Esophagus squamous epithelium (tissue), 5 donors: ENCODE measurements around the gene ZNF43. TPM values are rescaled to one million over a fixed set of nuclear protein-coding genes. Genes with fewer than 3 reads are reported as not detected.
"Not testable (repeated sequence)": the region's sequence is repeated elsewhere in the genome, so short reads cannot be mapped to it uniquely, and the experiment has no call there.

Experiments used
- DNase-seq: peaks from one replicate; lab custom pipeline; 2025; lab: John Stamatoyannopoulos, UW
- H3K27ac ChIP-seq, 4 donors: fragments of 200-600 bp; sonication (generic); one replicate each; pipeline ENCODE4 v1.5.1; 2016 to 2019; ENCODE audit warnings: mild to moderate bottlenecking in 1 of 4
- H3K27me3 ChIP-seq, 4 donors: fragments of 200-600 bp; sonication (generic); 1 replicate in 3 of 4; 2 replicates in 1 of 4; pipeline versions ENCODE4 v1.5.1 to v1.6.0; 2017 to 2021; ENCODE audit warnings: antibody characterized with exemption in 1 of 4
- H3K36me3 ChIP-seq, 3 donors: fragments of 200-600 bp; sonication (generic); one replicate each; pipeline ENCODE4 v1.5.1; 2016 to 2019
- H3K4me1 ChIP-seq, 3 donors: fragments of 200-600 bp; sonication (generic); one replicate each; pipeline ENCODE4 v1.5.1; 2017 to 2019
- H3K4me3 ChIP-seq, 4 donors: fragments of 200-600 bp; sonication (generic); 1 replicate in 3 of 4; 2 replicates in 1 of 4; pipeline ENCODE4 v1.5.1; 2016 to 2019; ENCODE audit warnings: mild to moderate bottlenecking in 2 of 4, moderate library complexity in 1 of 4
- H3K9me3 ChIP-seq, 3 donors: fragments of 200-600 bp; sonication (generic); one replicate each; pipeline ENCODE4 v1.5.1; 2016 to 2019
- POLR2A ChIP-seq, 4 donors: fragments of 450-650 bp; IDR thresholded peaks; one replicate each; pipeline ENCODE4 v1.6.1; 2017; ENCODE audit warnings: antibody characterized with exemption in 4 of 4, mild to moderate bottlenecking in 4 of 4, moderate library complexity in 3 of 4
- WGBS, 2 donors: methylation state at CpG; one replicate each; pipeline ENCODE4 v1.1.5; 2018; 5-methylcytosine and 5-hydroxymethylcytosine counted together
- intact Hi-C: fragments of 100-400 bp; cut with DNase I; formaldehyde crosslinking; loops from one replicate; pipeline ENCODE4 v1.15.0; 2022
- total RNA-seq, 4 donors: library from RNA; depleted of rRNA; stranded (reverse); fragments of >200 nt; gene quantifications; one replicate each; pipeline ENCODE4 v1.1.0, GENCODE V29; 2016
- TF ChIP-seq, protein P1 (sequence below), 6 experiments: fragments of 450-650 bp in 4 of 6; fragments of 200-600 bp in 2 of 6; sonication (generic) in 2 of 6; IDR thresholded peaks; one replicate each; pipeline ENCODE4 v1.5.1; 2016 to 2019; ENCODE audit warnings: antibody characterized with exemption in 6 of 6, mild to moderate bottlenecking in 4 of 6, moderate library complexity in 4 of 6
- donor health status: DM: yes; HTN: yes; CAD: no.

Gene ZNF43
- 1 to 10 TPM; 2.7 to 9.9 (median 4.0) TPM for total RNA-seq

DNA sequence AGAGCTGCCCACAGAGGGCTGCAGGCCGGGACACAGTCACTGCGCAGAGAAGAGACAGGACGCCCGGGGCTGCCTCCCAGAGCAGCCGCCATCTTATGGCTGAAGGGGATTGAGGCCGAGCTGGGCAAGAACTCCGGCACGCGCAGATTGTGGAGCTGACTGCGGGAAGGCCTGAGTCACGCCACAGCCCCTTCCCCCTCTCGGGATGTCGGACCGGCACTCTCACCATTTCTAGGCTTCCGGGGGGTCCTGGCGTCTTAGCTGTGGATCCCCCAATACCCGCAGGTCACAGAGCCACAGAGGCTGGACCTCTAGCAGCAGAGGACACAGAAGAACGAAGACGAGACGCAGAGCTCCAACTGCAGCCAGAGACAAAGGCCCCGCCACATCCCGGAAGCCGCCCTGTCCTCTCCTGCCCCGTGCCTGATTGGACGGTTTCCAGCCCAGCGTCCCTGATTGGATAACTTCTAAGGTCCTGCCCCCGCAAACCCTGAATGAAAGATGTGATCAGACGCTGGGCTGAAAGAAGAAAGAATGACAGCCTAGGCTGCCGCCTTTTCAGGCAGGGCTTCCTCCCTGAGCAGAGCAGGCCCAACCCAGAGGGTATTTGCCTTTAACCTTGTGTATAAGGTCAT is at the start of gene ZNF43:
TSS of gene ZNF43 (minus strand) at position 373 of the 635 bp plus-strand sequence. CDS start at position 229, 144 bp downstream.
- Histone ChIP-seq H3K4me1 (peaks cover 0 to 14% (median 5%) of the 10 kb centered on the region in 3 donors), H3K27ac (peak within 1 kb of the TSS; percentile 85 to 96 (median 92)), H3K27me3 (no peaks in the 10 kb centered on the region), H3K36me3 (peaks cover 0 to 35% (median 0%) of the 10 kb centered on the region in 3 donors), H3K9me3 (peaks cover 0 to 23% (median 0%) of the 10 kb centered on the region in 3 donors), H3K4me3 (peak within 1 kb of the TSS; percentile 61 to 92 (median 72))
- intact Hi-C loops, result no loop called here
- 0% methylated on average over 11 to 16 of the region's 29 CpGs for WGBS, 2 donors
- TF ChIP-seq, protein P1, sequence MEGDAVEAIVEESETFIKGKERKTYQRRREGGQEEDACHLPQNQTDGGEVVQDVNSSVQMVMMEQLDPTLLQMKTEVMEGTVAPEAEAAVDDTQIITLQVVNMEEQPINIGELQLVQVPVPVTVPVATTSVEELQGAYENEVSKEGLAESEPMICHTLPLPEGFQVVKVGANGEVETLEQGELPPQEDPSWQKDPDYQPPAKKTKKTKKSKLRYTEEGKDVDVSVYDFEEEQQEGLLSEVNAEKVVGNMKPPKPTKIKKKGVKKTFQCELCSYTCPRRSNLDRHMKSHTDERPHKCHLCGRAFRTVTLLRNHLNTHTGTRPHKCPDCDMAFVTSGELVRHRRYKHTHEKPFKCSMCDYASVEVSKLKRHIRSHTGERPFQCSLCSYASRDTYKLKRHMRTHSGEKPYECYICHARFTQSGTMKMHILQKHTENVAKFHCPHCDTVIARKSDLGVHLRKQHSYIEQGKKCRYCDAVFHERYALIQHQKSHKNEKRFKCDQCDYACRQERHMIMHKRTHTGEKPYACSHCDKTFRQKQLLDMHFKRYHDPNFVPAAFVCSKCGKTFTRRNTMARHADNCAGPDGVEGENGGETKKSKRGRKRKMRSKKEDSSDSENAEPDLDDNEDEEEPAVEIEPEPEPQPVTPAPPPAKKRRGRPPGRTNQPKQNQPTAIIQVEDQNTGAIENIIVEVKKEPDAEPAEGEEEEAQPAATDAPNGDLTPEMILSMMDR (IDR thresholded peaks at IDR 0.05), result no peak
- TF ChIP-seq POLR2A (IDR thresholded peaks at IDR 0.05), result peak in 3 of 4 donors; percentile 62 to 84 (median 75)
- DNase-seq, result peak; percentile 74

DNA sequence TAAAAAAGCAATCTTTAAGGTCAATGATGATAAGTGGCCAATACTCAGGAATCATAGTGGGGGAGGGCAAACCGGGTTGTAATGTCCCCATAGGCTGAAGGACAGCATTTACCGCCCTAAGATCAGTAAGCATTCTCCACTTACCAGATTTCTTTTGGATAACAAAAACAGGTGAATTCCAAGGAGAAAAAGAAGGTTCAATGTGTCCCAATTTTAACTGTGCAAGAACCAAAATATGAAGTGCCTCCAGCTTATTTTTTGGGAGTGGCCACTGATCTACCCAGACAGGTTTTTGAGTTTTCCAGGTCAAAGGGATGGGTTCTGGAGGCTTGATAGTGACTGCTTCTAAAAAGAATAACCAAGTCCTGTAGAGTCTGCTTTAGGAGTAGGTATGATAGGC is 49.5 kb upstream of the ZNF43 start:
- H3K27me3 ChIP-seq, DNase-seq, H3K4me3 ChIP-seq, H3K4me1 ChIP-seq, H3K36me3 ChIP-seq, H3K27ac ChIP-seq, intact Hi-C loops: not testable (repeated sequence)
- peaks cover 0 to 25% (median 0%) of the 10 kb centered on the region in 3 donors for H3K9me3 ChIP-seq
- 63 to 80% methylated on average over 2 of the region's 2 CpGs for WGBS, 2 donors

DNA sequence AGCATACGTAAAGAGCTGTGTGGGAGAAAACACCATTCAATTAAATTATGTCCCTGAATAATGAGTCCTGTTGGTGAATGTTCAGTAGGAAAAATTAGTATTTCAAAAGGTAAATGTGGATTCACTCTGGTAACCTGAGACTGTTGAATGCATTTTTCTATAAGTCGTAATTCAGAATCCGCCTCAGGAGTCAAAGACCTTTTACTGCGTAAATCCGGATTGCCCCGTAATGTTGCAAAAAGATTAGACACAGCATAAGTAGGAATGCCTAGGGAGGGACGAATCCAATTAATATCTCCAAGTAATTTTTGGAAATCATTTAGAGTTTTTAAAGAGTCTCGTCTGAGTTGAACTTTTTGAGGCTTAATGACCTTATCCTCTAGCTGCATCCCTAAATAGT is 48.8 kb upstream of the ZNF43 start:
- 90% methylated on average over 8 of the region's 8 CpGs for WGBS, 2 donors
- intact Hi-C loops, DNase-seq, H3K36me3 ChIP-seq, H3K4me3 ChIP-seq, H3K27ac ChIP-seq, H3K4me1 ChIP-seq, H3K27me3 ChIP-seq: not testable (repeated sequence)
- H3K9me3 ChIP-seq, result peaks cover 0 to 25% (median 0%) of the 10 kb centered on the region in 3 donors

DNA sequence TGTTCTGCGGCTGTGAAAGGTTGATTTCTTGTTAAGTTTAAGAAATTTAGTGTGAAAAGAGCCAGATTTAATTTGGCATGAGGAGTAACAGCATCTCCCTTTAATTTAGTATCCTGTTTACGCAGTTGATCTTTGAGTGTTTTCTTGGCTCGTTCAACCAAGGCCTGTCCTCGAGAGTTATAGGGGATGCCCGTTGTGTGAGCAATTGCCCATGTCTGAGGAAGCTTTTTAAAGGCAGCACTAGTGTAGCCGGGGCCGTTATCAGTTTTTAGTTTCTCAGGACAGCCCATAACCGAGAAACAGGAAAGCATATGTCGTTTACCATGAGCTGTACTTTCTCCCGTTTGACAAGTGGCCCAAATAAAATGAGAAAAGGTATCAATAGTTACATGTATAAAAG is 47.5 kb upstream of the ZNF43 start:
- intact Hi-C loops, result no loop called here
- 72 to 77% methylated on average over 9 to 10 of the region's 10 CpGs for WGBS, 2 donors
- no peak overlapping the region for H3K4me3 ChIP-seq
- H3K36me3 ChIP-seq, result no peaks in the 10 kb centered on the region
- DNase-seq, result no peak
- H3K27me3 ChIP-seq, result no peaks in the 10 kb centered on the region
- no peaks in the 10 kb centered on the region for H3K4me1 ChIP-seq
- no peak for TF ChIP-seq POLR2A (IDR thresholded peaks at IDR 0.05)
- TF ChIP-seq, protein P1 (IDR thresholded peaks at IDR 0.05), result no peak
- peaks cover 0 to 34% (median 0%) of the 10 kb centered on the region in 3 donors for H3K9me3 ChIP-seq
- no peak overlapping the region for H3K27ac ChIP-seq

DNA sequence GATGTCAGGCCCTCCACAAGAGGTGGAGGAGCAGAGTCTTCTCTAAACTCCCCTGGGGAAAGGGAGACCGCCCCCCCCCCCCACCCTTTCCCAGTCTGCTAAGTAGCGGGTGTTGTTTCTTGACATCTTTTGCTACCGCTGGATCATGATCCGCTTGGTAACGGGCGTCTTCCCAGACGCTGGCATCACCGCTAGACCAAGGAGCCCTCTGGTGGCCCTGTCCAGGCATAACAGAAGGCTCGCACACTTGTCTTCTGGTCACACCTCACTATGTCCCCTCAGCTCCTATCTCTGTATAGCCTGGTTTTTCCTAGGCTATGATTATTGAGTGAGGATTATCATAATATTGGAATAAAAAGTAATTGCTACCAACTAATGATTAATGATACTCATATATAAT is 44.8 kb upstream of the ZNF43 start:
- H3K27me3 ChIP-seq, H3K27ac ChIP-seq, DNase-seq, H3K36me3 ChIP-seq, H3K4me3 ChIP-seq, intact Hi-C loops, H3K4me1 ChIP-seq: not testable (repeated sequence)
- peaks cover 0 to 20% (median 0%) of the 10 kb centered on the region in 3 donors for H3K9me3 ChIP-seq
- WGBS, 2 donors, result 58% methylated on average over 9 of the region's 9 CpGs; no CpG with 5 or more reads in 1 of the 2 donors

DNA sequence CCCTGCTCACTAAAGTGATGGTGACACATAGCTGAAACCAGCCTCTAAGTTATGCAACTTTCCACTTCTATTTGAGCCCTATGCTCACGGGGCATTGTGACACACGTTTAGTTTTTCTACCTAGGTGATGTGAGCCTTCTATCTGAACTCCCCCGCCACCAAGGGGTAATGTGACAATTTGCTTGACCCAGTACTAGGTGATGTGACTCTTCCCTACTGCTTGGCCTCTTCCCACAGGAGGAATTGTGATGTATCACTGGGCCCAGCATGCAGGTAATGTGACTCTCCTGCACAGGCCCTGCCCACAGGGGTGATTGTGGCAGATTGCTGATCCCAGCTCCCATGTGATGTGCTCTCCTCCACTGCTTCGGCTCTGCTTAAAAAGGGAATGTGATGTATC is 42.7 kb upstream of the ZNF43 start:
- no peaks in the 10 kb centered on the region for H3K36me3 ChIP-seq
- H3K4me1 ChIP-seq, result no peaks in the 10 kb centered on the region
- no peak overlapping the region for H3K27ac ChIP-seq
- no peak for TF ChIP-seq POLR2A (IDR thresholded peaks at IDR 0.05)
- 64 to 70% methylated on average over 3 to 4 of the region's 4 CpGs for WGBS, 2 donors
- DNase-seq, result no peak
- intact Hi-C loops, result no loop called here
- peaks cover 0 to 9% (median 0%) of the 10 kb centered on the region in 3 donors for H3K9me3 ChIP-seq
- no peaks in the 10 kb centered on the region for H3K27me3 ChIP-seq
- no peak overlapping the region for H3K4me3 ChIP-seq

DNA sequence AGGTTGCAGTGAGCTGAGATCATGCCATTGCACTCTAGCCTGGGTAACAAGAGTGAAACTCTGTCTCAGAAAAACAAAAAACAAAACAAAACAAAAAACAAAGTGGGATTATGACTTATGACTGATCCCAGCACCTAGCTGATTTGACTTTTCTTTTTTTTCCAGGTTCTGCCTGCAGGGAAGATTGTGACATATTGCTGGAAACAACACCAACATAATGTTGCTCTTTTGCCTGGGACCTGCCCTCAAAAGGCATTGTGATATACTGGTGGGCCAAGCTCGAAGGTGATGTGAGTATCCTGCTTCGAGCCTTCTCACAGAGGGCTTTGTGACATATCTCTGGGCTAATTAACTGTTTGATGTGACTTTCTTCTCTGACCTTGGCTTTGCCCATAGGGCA is 42.0 kb upstream of the ZNF43 start:
- intact Hi-C loops, result no loop called here
- TF ChIP-seq POLR2A (IDR thresholded peaks at IDR 0.05), result no peak
- TF ChIP-seq, protein P1 (IDR thresholded peaks at IDR 0.05), result no peak
- 60 to 91% methylated on average over 2 of the region's 2 CpGs for WGBS, 2 donors
- Histone ChIP-seq H3K9me3 (peaks cover 0 to 8% (median 0%) of the 10 kb centered on the region in 3 donors), H3K36me3 (no peaks in the 10 kb centered on the region), H3K4me1 (no peaks in the 10 kb centered on the region), H3K27ac (no peak overlapping the region), H3K4me3 (no peak overlapping the region), H3K27me3 (no peaks in the 10 kb centered on the region)
- no peak for DNase-seq

DNA sequence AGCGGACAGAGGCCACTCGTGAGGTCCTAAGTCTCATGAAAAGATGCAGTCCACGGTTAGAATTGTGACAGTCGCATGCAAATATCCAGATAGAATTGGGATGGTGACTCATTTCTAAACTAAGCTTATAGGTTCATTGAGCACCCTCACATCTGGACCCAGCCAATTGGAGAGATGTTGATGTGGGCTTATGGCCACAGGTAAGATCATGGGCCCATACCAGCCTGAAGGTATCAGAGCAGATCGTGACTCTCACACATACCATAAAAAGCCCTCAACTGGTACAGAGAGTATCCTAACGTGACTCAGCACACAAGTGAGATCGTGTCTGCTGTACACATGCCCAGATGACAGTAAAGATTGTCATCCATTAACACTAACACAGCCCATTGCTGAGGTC is 40.6 kb upstream of the ZNF43 start:
- H3K9me3 ChIP-seq, H3K27ac ChIP-seq, DNase-seq, intact Hi-C loops, H3K4me1 ChIP-seq, H3K27me3 ChIP-seq, H3K4me3 ChIP-seq, H3K36me3 ChIP-seq: not testable (repeated sequence)
- WGBS, 2 donors, result 78 to 88% methylated on average over 5 to 6 of the region's 7 CpGs
